ENCODE measurements around the gene NLK.

DNA sequence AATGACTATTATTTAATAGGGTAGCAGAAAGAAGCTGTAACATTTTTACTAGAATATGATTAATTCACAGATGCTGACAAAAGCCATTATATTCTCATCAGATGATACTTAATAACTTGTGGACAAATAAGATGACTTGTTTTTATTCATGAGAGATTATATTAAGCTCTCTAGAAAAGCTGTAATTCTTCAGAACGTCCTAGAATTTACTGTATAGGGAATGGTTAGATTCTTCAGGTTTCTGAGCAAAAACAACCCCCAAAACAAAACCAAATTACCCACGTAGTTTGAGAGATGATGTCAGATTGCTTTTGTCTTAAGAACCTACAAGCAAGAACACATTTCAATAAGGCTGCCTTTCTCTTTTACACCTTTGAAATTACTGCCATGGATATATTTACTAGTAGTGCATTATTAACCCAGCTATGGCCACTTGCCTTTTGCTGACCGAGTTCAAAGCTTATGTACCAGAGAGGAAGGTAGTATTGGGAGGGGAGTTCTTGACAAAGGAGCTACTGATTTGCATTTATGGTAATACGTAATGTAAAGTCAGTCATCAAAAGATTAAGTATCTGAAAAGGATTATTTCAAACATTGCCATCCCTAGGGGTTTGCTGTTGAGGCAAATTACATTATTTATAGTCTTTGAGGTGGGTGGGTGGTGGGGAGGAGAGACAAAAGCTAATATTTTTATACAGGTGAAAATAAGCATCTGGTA is 51.7 kb downstream of the NLK start:
- TF ChIP-seq, protein P1, sequence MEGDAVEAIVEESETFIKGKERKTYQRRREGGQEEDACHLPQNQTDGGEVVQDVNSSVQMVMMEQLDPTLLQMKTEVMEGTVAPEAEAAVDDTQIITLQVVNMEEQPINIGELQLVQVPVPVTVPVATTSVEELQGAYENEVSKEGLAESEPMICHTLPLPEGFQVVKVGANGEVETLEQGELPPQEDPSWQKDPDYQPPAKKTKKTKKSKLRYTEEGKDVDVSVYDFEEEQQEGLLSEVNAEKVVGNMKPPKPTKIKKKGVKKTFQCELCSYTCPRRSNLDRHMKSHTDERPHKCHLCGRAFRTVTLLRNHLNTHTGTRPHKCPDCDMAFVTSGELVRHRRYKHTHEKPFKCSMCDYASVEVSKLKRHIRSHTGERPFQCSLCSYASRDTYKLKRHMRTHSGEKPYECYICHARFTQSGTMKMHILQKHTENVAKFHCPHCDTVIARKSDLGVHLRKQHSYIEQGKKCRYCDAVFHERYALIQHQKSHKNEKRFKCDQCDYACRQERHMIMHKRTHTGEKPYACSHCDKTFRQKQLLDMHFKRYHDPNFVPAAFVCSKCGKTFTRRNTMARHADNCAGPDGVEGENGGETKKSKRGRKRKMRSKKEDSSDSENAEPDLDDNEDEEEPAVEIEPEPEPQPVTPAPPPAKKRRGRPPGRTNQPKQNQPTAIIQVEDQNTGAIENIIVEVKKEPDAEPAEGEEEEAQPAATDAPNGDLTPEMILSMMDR (IDR thresholded peaks at IDR 0.05) = no peak
- TF ChIP-seq EP300 (IDR thresholded peaks at IDR 0.05) (no peak), POLR2A (IDR thresholded peaks at IDR 0.05) (no peak)

All from tibial nerve (tissue), 4 donors.